T-helper 2 cell (primary cell): ENCODE results near the gene CALML3.

Experiments
- DNase-seq, 5 experiments: peaks; one replicate each; pipeline versions ENCODE4 v3.0.0 to v3.0.0-alpha.2; 2012 to 2022

Gene CALML3

DNA sequence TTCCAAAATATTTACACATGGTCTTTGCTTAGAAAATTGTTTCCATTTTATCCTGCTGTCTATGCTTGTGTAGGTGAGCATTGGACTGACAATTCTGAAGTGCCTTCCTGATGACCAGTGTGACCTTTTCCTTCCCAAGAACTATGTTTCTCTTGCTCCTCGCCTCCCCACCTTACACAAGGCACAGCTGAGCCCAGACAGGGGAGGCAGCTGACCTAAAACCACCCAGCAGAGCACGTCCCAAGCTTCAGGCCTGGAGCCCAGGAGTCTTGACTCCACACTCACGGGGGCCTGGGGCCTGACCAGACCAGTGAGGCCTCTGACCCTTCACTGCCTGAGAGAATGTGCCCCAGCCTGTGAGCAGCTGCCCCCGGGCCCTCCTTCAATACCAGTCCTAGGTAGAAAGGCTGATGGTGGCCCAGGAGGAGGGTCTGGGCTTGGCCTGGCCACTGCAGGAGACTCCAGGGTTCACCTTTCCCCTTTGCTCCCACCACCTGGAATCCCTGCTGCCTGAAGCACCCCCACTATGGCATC, 32.4 kb upstream of the CALML3 start:
- DNase-seq, result no peak

- no peak for DNase-seq
These were observed 31.7 kb upstream of the CALML3 start for GRCh38 chr10:5492929-5493576.

GRCh38 chr10:5493691-5494090, 31.1 kb upstream of the CALML3 start:
- no peak for DNase-seq

GRCh38 chr10:5494611-5495010, 30.1 kb upstream of the CALML3 start:
- DNase-seq, result no peak

- no peak for DNase-seq
These were observed 28.2 kb upstream of the CALML3 start for GRCh38 chr10:5496261-5497250.

GRCh38 chr10:5497289-5497688, 27.5 kb upstream of the CALML3 start:
- DNase-seq, result no peak

DNA sequence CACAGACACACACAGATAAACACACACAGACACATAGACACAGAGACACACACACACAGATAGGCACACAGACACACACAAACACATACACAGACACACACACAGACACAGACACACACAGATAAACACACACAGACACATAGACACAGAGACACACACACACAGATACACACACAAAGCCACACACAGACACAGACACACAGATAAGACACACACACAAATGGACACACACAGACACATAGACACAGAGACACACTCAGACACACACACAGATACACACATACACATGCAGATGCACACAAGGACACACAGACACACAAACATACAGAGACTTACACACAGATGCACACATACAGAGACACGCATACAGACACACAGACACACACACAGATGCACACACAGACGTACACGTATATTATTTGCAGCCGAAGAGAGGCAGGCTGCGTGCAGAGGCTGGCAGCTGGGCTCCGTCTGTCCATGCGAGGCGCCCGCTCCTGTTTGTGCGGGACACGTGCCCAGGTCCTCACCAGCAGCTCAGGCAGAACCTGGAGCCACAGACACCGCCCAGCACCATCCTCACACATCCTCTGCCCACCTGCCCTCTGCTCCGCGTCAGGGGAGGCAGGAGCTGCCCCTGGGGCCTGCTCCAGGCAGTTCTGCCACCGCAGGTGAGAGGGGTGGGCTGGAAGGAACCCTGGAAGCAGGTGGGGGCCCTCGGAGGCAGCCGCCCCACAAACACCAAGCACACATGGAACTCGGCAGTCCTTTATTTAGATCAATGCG, 26.6 kb upstream of the CALML3 start:
- no peak for DNase-seq

- no peak for DNase-seq
These were observed 25.8 kb upstream of the CALML3 start for GRCh38 chr10:5498791-5499492.

- DNase-seq, result no peak
These were observed 25.1 kb upstream of the CALML3 start, which contains the start of gene CALML5 for GRCh38 chr10:5499493-5500140. Gene CALML5 (minus strand): TSS chr10:5499570. CDS start chr10:5499438, 132 bp downstream.

DNA sequence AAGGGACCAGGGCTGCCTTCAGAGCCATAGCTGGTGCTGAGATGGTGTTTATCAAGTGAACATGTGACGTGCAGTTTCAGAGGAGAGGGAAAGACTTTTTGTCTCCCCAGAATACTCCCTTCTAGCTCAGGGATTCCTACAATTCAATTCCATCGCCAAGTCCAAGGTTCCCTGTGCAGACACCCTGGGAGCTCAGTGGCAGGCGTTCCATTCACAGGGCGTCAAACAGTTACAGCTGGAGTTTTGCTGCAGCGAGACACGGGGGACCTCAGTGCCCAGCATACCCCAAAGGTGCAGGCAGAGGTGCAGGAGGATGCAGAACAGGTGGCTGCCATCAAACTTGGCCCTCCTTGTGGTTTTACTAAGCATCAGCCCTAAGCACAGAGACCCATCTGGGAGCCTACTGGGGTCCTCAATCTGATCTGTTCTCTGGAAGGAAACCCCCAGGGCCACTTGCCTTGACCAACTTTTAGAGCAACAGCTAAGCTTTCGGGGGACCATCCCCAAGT, 24.5 kb upstream of the CALML3 start:
- DNase-seq, result no peak

DNA sequence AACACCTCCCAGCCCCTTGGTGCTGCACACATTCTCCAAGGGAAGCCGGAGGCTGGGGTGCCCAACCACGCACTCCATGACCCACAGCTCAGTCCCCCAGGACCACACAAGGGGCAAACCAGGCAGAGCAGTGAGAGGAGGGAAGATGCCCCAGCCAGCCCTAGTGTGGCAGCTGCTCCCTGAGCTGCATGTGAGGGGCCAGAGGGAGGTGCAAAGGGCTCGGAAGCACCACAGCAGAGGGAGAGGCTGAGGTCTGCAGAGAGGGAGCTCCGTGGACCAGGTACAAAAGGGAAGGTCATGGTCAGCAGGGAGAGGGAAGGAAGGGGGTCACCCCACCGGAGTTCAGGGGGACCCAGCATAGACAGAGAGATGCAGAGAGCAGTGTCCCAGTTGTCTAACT, 23.9 kb upstream of the CALML3 start:
- no peak for DNase-seq

GRCh38 chr10:5502061-5502521, 22.7 kb upstream of the CALML3 start:
- no peak for DNase-seq

DNA sequence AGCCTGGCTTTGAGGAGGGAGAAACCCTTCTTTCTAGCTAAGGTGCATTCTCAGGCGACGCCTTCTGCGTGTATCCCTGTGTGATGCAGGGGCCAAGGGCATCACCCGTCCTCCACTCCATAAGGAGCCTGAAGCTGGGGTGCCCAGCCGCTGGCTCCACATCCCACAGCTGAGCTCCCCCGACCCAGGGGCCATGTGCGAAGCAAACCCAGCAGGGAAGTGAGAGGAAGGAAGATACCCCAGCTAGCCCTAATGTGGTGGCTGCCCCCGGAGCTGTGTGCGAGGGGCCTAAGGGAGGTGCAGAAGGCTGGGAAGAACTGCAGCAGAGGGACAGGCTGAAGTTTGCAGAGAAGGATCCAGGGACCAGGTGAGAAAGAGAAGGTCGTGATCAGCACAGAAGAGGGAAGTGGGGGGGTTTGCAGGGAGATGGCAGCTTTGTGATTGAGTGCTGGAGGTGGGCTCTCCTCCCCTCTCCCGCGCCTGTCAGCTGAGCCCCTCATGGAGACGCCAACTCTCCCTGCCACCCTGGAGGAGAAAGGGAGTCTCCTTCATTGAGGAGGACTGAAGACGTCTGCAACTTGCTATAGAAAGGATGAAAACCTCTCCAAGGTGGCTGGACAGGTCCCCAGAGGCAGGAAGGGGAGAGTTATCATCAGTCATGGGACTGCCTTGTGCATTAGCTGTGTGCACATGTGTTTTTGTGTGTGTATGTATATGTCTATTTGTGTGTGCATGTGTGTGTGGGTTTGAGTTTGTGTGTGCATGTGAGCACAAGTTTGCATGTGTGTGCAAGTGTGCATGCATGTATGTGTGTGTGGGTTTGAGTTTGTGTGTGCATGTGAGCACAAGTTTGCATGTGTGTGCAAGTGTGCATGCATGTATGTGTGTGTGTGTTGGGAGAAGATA, 21.9 kb upstream of the CALML3 start:
- DNase-seq, result no peak

DNA sequence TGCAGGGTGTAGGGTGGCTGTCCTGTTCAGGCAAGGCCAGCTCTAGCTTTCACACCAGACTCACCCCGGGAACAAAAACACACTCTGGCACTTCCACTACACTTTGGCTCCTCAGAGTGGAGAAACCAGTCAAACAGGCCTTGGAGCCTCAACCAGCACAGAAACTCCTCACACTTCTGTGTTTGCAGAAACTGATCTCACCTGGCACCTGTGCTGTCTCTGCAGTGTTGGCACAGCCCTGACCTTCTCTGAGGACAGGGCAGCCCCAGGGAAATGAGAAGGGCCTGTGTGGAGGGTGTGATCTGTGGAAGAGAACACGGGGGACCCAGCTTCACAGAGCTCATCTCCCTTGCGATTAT, 21.3 kb upstream of the CALML3 start:
- no peak for DNase-seq

- no peak for DNase-seq
These were observed 20.4 kb upstream of the CALML3 start for GRCh38 chr10:5504146-5505072.

GRCh38 chr10:5506246-5506645, 18.5 kb upstream of the CALML3 start:
- DNase-seq, result no peak

- no peak for DNase-seq
These were observed 17.8 kb upstream of the CALML3 start for GRCh38 chr10:5506751-5507648.

- no peak for DNase-seq
These were observed 17.1 kb upstream of the CALML3 start for GRCh38 chr10:5507649-5508131.
